Measurements from ENCODE around the gene KIF6.
A peak's percentile ranks its signal among the peaks of the same experiment; 100 is the strongest.

KIF6 gene

GRCh38 chr6:39654121-39654520 is 71.1 kb downstream of the KIF6 start:
- DNase-seq: no peak

GRCh38 chr6:39653612-39654011 is 71.6 kb downstream of the KIF6 start:
- DNase-seq: no peak

GRCh38 chr6:39649996-39650395 is 75.2 kb downstream of the KIF6 start:
- DNase-seq: no peak

GRCh38 chr6:39646751-39647420 is 78.3 kb downstream of the KIF6 start:
- DNase-seq: no peak

- no peak for DNase-seq
Observed at GRCh38 chr6:39642270-39642669, 82.9 kb downstream of the KIF6 start.

- no peak for DNase-seq
Observed at GRCh38 chr6:39638126-39638822, 86.9 kb downstream of the KIF6 start.

GRCh38 chr6:39634646-39635341 is 90.4 kb downstream of the KIF6 start:
- DNase-seq: no peak

GRCh38 chr6:39625209-39625608 is 100.0 kb downstream of the KIF6 start:
- DNase-seq: no peak

- DNase-seq: no peak
Observed at GRCh38 chr6:39623750-39624149, 101.5 kb downstream of the KIF6 start.

- DNase-seq: no peak
Observed at GRCh38 chr6:39617520-39617919, 107.7 kb downstream of the KIF6 start.

- no peak for DNase-seq
Observed at GRCh38 chr6:39617026-39617425, 108.2 kb downstream of the KIF6 start.

- DNase-seq: no peak
Observed at GRCh38 chr6:39615622-39616021, 109.6 kb downstream of the KIF6 start.

GRCh38 chr6:39614393-39614950 is 110.7 kb downstream of the KIF6 start:
- DNase-seq: no peak

- DNase-seq: no peak
Observed at GRCh38 chr6:39610221-39610620, 115.0 kb downstream of the KIF6 start.

GRCh38 chr6:39608652-39609345 is 116.4 kb downstream of the KIF6 start:
- DNase-seq: no peak

- DNase-seq: peak; percentile 34
Observed at GRCh38 chr6:39602601-39603519, 122.3 kb downstream of the KIF6 start.

- no peak for DNase-seq
Observed at GRCh38 chr6:39599973-39600372, 125.2 kb downstream of the KIF6 start.

GRCh38 chr6:39599341-39599740 is 125.9 kb downstream of the KIF6 start:
- no peak for DNase-seq

GRCh38 chr6:39594285-39594684 is 130.9 kb downstream of the KIF6 start:
- DNase-seq: no peak

GRCh38 chr6:39593646-39594045 is 131.6 kb downstream of the KIF6 start:
- DNase-seq: no peak

GRCh38 chr6:39590871-39591393 is 134.3 kb downstream of the KIF6 start:
- DNase-seq: no peak

GRCh38 chr6:39587080-39587479 is 138.1 kb downstream of the KIF6 start:
- DNase-seq: no peak

Measured in DMS79 (cell line).